GM23338 (cell line): ENCODE measurements around the gene PDS5A. TPM values are rescaled to one million over a fixed set of nuclear protein-coding genes. Genes with fewer than 3 reads are reported as not detected.

Experiments used
- ATAC-seq: fragments of 200-7000 bp; cut with Tn5 transposase; 3 replicates; pipeline ENCODE4 v1.9.1; 2020
- DNase-seq: peaks from one replicate; pipeline ENCODE4 v3.0.0-alpha.2; 2015; ENCODE audit warnings: low spot score
- H2AFZ ChIP-seq: fragments of 200-600 bp; sonication (generic); 2 replicates; pipeline ENCODE4 v1.8.0; 2016; ENCODE audit warnings: antibody characterized with exemption, mild to moderate bottlenecking, moderate library complexity
- H3F3A ChIP-seq: fragments of 200-600 bp; sonication (generic); replicated peaks from 2 replicates; pipeline ENCODE4 v1.8.0; 2017; ENCODE audit warnings: antibody characterized with exemption, mixed run types, low read depth
- H3K27ac ChIP-seq: fragments of 200-600 bp; sonication (generic); 2 replicates; pipeline ENCODE4 v1.6.1; 2016; ENCODE audit warnings: low read depth
- H3K27me3 ChIP-seq: fragments of 200-600 bp; sonication (generic); 2 replicates; pipeline ENCODE4 v1.8.0; 2016; ENCODE audit warnings: mild to moderate bottlenecking, mixed run types, moderate library complexity; ENCODE audit not compliant: insufficient read depth
- H3K36me3 ChIP-seq: fragments of 200-600 bp; sonication (generic); 2 replicates; pipeline ENCODE4 v1.8.0; 2016; ENCODE audit warnings: mild to moderate bottlenecking; ENCODE audit not compliant: insufficient read depth
- H3K4me1 ChIP-seq: fragments of 200-600 bp; sonication (generic); 2 replicates; pipeline ENCODE4 v1.8.0; 2016; ENCODE audit warnings: mild to moderate bottlenecking, moderate library complexity; ENCODE audit not compliant: insufficient read depth
- H3K4me2 ChIP-seq: fragments of 200-600 bp; sonication (generic); 2 replicates; pipeline ENCODE4 v1.7.1; 2017; ENCODE audit warnings: mixed run types
- H3K4me3 ChIP-seq: fragments of 200-600 bp; sonication (generic); 2 replicates; pipeline ENCODE4 v1.6.1; 2016; ENCODE audit warnings: mixed run types
- H3K79me2 ChIP-seq: fragments of 200-600 bp; sonication (generic); replicated peaks from 2 replicates; pipeline ENCODE4 v1.8.0; 2017; ENCODE audit warnings: mild to moderate bottlenecking; ENCODE audit not compliant: insufficient read depth
- H3K9me2 ChIP-seq: fragments of 200-600 bp; sonication (generic); 2 replicates; pipeline ENCODE4 v1.8.0; 2017; ENCODE audit not compliant: insufficient read depth
- H4K20me1 ChIP-seq: fragments of 200-600 bp; sonication (generic); replicated peaks from 2 replicates; pipeline ENCODE4 v1.8.0; 2017; ENCODE audit warnings: mild to moderate bottlenecking; ENCODE audit not compliant: insufficient read depth
- H3K27ac Mint-ChIP-seq: 2 replicates; pipeline ENCODE4 v1.8.0; 2020; ENCODE audit warnings: inconsistent platforms, mild to moderate bottlenecking, moderate library complexity, mixed read lengths
- H3K27me3 Mint-ChIP-seq: 3 replicates; pipeline ENCODE4 v1.8.0; 2022; ENCODE audit warnings: low read depth, mild to moderate bottlenecking, moderate library complexity, mixed read lengths, inconsistent platforms; ENCODE audit not compliant: insufficient read depth, poor library complexity
- H3K36me3 Mint-ChIP-seq: 3 replicates; pipeline ENCODE4 v1.8.0; 2021; ENCODE audit warnings: low read depth, mild to moderate bottlenecking, inconsistent platforms, moderate library complexity, mixed read lengths
- H3K4me1 Mint-ChIP-seq: 3 replicates; pipeline ENCODE4 v1.8.0; 2020; ENCODE audit warnings: mild to moderate bottlenecking, inconsistent platforms, mixed read lengths
- H3K4me3 Mint-ChIP-seq: 3 replicates; pipeline ENCODE4 v1.8.0; 2021; ENCODE audit warnings: moderate library complexity, mild to moderate bottlenecking, inconsistent platforms, mixed read lengths
- H3K9me3 Mint-ChIP-seq: 3 replicates; pipeline ENCODE4 v1.8.0; 2020; ENCODE audit warnings: moderate library complexity, mild to moderate bottlenecking, inconsistent platforms, mixed read lengths
- CREB1 ChIP-seq: fragments of 250-450 bp; sonication (Bioruptor Pico); IDR thresholded peaks from 2 replicates; pipeline ENCODE4 v1.5.0; 2020; ENCODE audit warnings: low read depth, mild to moderate bottlenecking, moderate library complexity
- JUNB ChIP-seq: IDR thresholded peaks from one replicate; pipeline ENCODE4 v1.6.1; 2016; ENCODE audit warnings: antibody characterized with exemption; ENCODE audit not compliant: unreplicated experiment
- POLR2AphosphoS5 ChIP-seq: IDR thresholded peaks from 2 replicates; pipeline ENCODE4 v1.6.1; 2016; ENCODE audit warnings: antibody characterized with exemption, low read depth
- STAT1 ChIP-seq: IDR thresholded peaks from one replicate; pipeline ENCODE4 v1.6.1; 2016; ENCODE audit warnings: antibody characterized with exemption; ENCODE audit not compliant: unreplicated experiment
- ZNF114 ChIP-seq: fragments of 250-450 bp; sonication (Bioruptor Pico); IDR thresholded peaks from 2 replicates; pipeline ENCODE4 v1.5.0; 2020; ENCODE audit warnings: mild to moderate bottlenecking, moderate library complexity
- ZNF331 ChIP-seq: fragments of 250-450 bp; sonication (Bioruptor Pico); IDR thresholded peaks from 2 replicates; pipeline ENCODE4 v1.5.0; 2020; ENCODE audit warnings: low read depth, mild to moderate bottlenecking, moderate library complexity
- polyA plus RNA-seq: library from polyadenylated mRNA; unstranded; fragments of >200 nt; fragmentation: Nextera tagmentation; extraction: Ambion mirVana; gene quantifications from 2 replicates; pipeline ENCODE4 v1.2.1, GENCODE V29; 2016
- total RNA-seq: library from RNA; depleted of rRNA; stranded (reverse); fragments of >200 nt; shearing (Covaris generic); gene quantifications from 2 replicates; pipeline ENCODE4 v1.2.3, GENCODE V29; 2014
- TF ChIP-seq, protein P1 (sequence below): IDR thresholded peaks from one replicate; pipeline ENCODE4 v1.6.1; 2018; ENCODE audit warnings: antibody characterized with exemption; ENCODE audit not compliant: unreplicated experiment
- TF ChIP-seq, protein P2 (sequence below): fragments of 250-450 bp; sonication (Bioruptor Pico); IDR thresholded peaks from 2 replicates; pipeline ENCODE4 v1.5.0; 2020; ENCODE audit warnings: mild to moderate bottlenecking, moderate library complexity
- TF ChIP-seq, protein P3 (sequence below): IDR thresholded peaks from 2 replicates; pipeline ENCODE4 v1.6.1; 2016; ENCODE audit warnings: antibody characterized with exemption

The PDS5A gene
- total and polyA plus RNA-seq, 2 experiments from 2014 or later = 22.1 to 91.9 TPM

DNA sequence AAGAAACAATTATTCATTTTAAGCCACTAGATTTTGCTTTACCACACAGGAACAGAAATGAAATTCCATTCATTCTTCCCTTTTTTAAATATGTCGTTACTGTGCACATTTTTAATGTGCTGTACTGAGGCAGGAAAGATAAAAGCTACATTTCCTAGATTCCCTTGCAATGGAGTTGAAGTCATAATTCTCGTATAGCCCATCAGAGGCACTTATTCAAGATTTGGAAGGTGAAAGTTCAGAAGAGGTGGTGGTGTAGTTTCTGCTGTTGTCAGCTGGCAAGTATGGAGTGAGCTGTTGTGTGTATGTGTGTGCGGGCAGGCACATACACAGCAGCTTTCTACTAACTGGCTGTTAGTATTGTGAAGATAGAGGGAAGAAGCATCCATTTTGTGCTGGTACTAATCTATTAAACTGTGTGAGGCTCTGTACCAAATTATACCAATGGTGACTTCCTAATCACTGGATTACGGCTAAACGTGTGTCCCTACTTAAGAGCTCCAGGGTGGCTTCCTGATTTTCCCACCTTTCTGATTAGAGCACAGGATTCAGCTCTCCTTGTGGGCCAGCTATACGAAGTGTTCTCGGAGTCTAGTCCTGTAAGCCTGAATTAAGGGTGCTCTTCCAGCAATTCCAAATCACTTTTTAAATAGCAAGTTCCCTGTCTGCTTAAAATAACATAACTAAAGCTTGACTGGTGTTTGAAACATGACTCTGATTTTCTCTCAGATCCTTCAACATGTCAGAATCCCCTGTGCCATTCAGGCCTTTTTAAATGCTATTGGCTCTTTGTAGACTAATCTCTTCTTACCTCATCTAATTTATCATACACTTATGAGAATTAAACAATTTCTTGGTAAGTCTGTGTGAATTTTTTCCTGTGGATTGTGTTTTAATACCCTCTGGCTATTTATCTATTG lies 43.8 kb downstream of the PDS5A start:
- ATAC-seq (no peak), DNase-seq (peak; percentile 21)
- TF ChIP-seq ZNF114 (CRISPR knock-in tag) = no peak
- TF ChIP-seq, protein P1, sequence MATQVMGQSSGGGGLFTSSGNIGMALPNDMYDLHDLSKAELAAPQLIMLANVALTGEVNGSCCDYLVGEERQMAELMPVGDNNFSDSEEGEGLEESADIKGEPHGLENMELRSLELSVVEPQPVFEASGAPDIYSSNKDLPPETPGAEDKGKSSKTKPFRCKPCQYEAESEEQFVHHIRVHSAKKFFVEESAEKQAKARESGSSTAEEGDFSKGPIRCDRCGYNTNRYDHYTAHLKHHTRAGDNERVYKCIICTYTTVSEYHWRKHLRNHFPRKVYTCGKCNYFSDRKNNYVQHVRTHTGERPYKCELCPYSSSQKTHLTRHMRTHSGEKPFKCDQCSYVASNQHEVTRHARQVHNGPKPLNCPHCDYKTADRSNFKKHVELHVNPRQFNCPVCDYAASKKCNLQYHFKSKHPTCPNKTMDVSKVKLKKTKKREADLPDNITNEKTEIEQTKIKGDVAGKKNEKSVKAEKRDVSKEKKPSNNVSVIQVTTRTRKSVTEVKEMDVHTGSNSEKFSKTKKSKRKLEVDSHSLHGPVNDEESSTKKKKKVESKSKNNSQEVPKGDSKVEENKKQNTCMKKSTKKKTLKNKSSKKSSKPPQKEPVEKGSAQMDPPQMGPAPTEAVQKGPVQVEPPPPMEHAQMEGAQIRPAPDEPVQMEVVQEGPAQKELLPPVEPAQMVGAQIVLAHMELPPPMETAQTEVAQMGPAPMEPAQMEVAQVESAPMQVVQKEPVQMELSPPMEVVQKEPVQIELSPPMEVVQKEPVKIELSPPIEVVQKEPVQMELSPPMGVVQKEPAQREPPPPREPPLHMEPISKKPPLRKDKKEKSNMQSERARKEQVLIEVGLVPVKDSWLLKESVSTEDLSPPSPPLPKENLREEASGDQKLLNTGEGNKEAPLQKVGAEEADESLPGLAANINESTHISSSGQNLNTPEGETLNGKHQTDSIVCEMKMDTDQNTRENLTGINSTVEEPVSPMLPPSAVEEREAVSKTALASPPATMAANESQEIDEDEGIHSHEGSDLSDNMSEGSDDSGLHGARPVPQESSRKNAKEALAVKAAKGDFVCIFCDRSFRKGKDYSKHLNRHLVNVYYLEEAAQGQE = no peak
- no peak for TF ChIP-seq CREB1 (CRISPR knock-in tag)
- TF ChIP-seq JUNB = no peak
- TF ChIP-seq STAT1 = no peak
- TF ChIP-seq POLR2AphosphoS5 = no peak
- Histone ChIP-seq H4K20me1 (peaks cover 10% of the 10 kb centered on the region; the same call in 1 of the 2 replicates), H3K4me2 (no peak overlapping the region), H3K4me3 (no peak overlapping the region), H3K36me3 (no peaks in the 10 kb centered on the region), H3K27ac (0 out of 2 replicates have a peak overlapping the region, but pooled peaks have one; percentile 15), H3F3A (no peaks in the 10 kb centered on the region), H3K4me1 (peaks cover 14% of the 10 kb centered on the region), H2AFZ (no peak overlapping the region), H3K27me3 (no peaks in the 10 kb centered on the region), H3K79me2 (peaks cover 95% of the 10 kb centered on the region), H3K9me2 (no peaks in the 10 kb centered on the region)
- Mint-ChIP-seq H3K36me3 (0 out of 3 replicates have a peak, but pooled peaks cover 3% of the 10 kb centered on the region), H3K9me3 (no peaks in the 10 kb centered on the region; the same call in 2 of the 3 replicates), H3K27me3 (peaks cover 3% of the 10 kb centered on the region), H3K4me3 (no peak overlapping the region), H3K27ac (peak overlapping the region; percentile 32; the same call in 1 of the 2 replicates), H3K4me1 (peaks cover 34% of the 10 kb centered on the region)

DNA sequence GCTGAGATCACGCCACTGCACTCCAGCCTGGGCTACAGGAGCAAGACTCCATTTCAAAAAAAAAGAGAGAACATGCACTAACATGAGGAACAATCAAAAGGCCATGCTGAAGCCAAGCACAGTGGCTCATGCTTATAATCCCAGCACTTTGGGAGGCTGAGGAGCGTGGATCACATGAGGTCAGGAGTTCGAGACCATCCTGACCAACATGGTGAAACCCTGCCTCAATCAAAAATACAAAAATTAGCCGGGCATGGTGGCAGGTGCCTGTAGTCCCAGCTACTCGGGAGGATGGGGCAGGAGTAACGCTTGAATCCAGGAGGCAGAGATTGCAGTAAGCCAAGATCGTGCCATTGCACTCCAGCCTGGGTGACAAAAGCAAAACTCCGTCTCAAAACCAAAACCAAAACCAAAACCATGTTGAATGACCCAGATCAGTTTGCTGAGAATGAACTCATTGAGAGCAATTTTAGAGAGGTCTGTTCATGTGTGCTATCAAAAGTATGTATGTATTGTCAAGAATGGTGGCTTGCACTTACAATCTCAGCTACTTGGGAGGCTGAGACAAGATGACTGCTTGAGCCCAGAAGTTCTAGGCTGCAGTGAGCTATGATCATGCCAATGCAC lies 44.8 kb downstream of the PDS5A start:
- Histone ChIP-seq H2AFZ (no peak overlapping the region), H3K79me2 (peaks cover 94% of the 10 kb centered on the region), H3K4me3 (no peak overlapping the region), H3F3A (no peaks in the 10 kb centered on the region), H3K27me3 (no peaks in the 10 kb centered on the region), H4K20me1 (peaks cover 15% of the 10 kb centered on the region; the same call in 1 of the 2 replicates), H3K36me3 (no peaks in the 10 kb centered on the region; the same call in 1 of the 2 replicates), H3K9me2 (no peaks in the 10 kb centered on the region), H3K27ac (0 out of 2 replicates have a peak overlapping the region, but pooled peaks have one; percentile 15), H3K4me1 (peaks cover 12% of the 10 kb centered on the region), H3K4me2 (no peak overlapping the region)
- Mint-ChIP-seq H3K4me3 (no peak overlapping the region), H3K27ac (no peak overlapping the region), H3K9me3 (no peaks in the 10 kb centered on the region; the same call in 2 of the 3 replicates), H3K4me1 (peaks cover 31% of the 10 kb centered on the region), H3K27me3 (peaks cover 5% of the 10 kb centered on the region), H3K36me3 (peaks cover 7% of the 10 kb centered on the region; the same call in 2 of the 3 replicates)
- DNase-seq (no peak), ATAC-seq (no peak)
- TF ChIP-seq, protein P2, sequence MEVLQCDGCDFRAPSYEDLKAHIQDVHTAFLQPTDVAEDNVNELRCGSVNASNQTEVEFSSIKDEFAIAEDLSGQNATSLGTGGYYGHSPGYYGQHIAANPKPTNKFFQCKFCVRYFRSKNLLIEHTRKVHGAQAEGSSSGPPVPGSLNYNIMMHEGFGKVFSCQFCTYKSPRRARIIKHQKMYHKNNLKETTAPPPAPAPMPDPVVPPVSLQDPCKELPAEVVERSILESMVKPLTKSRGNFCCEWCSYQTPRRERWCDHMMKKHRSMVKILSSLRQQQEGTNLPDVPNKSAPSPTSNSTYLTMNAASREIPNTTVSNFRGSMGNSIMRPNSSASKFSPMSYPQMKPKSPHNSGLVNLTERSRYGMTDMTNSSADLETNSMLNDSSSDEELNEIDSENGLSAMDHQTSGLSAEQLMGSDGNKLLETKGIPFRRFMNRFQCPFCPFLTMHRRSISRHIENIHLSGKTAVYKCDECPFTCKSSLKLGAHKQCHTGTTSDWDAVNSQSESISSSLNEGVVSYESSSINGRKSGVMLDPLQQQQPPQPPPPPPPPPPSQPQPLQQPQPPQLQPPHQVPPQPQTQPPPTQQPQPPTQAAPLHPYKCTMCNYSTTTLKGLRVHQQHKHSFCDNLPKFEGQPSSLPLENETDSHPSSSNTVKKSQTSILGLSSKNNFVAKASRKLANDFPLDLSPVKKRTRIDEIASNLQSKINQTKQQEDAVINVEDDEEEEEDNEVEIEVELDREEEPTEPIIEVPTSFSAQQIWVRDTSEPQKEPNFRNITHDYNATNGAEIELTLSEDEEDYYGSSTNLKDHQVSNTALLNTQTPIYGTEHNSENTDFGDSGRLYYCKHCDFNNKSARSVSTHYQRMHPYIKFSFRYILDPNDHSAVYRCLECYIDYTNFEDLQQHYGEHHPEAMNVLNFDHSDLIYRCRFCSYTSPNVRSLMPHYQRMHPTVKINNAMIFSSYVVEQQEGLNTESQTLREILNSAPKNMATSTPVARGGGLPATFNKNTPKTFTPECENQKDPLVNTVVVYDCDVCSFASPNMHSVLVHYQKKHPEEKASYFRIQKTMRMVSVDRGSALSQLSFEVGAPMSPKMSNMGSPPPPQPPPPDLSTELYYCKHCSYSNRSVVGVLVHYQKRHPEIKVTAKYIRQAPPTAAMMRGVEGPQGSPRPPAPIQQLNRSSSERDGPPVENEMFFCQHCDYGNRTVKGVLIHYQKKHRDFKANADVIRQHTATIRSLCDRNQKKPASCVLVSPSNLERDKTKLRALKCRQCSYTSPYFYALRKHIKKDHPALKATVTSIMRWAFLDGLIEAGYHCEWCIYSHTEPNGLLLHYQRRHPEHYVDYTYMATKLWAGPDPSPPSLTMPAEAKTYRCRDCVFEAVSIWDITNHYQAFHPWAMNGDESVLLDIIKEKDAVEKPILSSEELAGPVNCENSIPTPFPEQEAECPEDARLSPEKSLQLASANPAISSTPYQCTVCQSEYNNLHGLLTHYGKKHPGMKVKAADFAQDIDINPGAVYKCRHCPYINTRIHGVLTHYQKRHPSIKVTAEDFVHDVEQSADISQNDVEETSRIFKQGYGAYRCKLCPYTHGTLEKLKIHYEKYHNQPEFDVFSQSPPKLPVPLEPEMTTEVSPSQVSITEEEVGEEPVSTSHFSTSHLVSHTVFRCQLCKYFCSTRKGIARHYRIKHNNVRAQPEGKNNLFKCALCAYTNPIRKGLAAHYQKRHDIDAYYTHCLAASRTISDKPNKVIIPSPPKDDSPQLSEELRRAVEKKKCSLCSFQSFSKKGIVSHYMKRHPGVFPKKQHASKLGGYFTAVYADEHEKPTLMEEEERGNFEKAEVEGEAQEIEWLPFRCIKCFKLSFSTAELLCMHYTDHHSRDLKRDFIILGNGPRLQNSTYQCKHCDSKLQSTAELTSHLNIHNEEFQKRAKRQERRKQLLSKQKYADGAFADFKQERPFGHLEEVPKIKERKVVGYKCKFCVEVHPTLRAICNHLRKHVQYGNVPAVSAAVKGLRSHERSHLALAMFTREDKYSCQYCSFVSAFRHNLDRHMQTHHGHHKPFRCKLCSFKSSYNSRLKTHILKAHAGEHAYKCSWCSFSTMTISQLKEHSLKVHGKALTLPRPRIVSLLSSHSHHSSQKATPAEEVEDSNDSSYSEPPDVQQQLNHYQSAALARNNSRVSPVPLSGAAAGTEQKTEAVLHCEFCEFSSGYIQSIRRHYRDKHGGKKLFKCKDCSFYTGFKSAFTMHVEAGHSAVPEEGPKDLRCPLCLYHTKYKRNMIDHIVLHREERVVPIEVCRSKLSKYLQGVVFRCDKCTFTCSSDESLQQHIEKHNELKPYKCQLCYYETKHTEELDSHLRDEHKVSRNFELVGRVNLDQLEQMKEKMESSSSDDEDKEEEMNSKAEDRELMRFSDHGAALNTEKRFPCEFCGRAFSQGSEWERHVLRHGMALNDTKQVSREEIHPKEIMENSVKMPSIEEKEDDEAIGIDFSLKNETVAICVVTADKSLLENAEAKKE (CRISPR knock-in tag) = no peak
- TF ChIP-seq, protein P3, sequence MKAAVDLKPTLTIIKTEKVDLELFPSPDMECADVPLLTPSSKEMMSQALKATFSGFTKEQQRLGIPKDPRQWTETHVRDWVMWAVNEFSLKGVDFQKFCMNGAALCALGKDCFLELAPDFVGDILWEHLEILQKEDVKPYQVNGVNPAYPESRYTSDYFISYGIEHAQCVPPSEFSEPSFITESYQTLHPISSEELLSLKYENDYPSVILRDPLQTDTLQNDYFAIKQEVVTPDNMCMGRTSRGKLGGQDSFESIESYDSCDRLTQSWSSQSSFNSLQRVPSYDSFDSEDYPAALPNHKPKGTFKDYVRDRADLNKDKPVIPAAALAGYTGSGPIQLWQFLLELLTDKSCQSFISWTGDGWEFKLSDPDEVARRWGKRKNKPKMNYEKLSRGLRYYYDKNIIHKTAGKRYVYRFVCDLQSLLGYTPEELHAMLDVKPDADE = no peak
- no peak for TF ChIP-seq ZNF331 (CRISPR knock-in tag)
